IPS-NIHi7 (cell line): ENCODE measurements around the gene PRKD2.
A peak's percentile ranks its signal among the peaks of the same experiment; 100 is the strongest.

Experiments used
- DNase-seq: peaks from one replicate; pipeline ENCODE4 v3.0.0; 2012; ENCODE audit warnings: mixed read lengths; ENCODE audit errors: extremely low spot score

The PRKD2 gene

GRCh38 chr19:46742926-46743480, 26.1 kb upstream of the PRKD2 start:
- DNase-seq, result no peak

GRCh38 chr19:46741447-46741846, 24.5 kb upstream of the PRKD2 start:
- no peak for DNase-seq

- DNase-seq, result no peak
Observed at GRCh38 chr19:46739290-46739771, 22.4 kb upstream of the PRKD2 start.

GRCh38 chr19:46737761-46738171, 20.9 kb upstream of the PRKD2 start:
- no peak for DNase-seq

- DNase-seq, result no peak
Observed at GRCh38 chr19:46737298-46737654, 20.4 kb upstream of the PRKD2 start.

- DNase-seq, result no peak
Observed at GRCh38 chr19:46736531-46737297, 19.8 kb upstream of the PRKD2 start.

- no peak for DNase-seq
Observed at GRCh38 chr19:46733690-46734292, 16.9 kb upstream of the PRKD2 start.

GRCh38 chr19:46732966-46733689, 16.2 kb upstream of the PRKD2 start:
- DNase-seq, result no peak

- no peak for DNase-seq
Observed at GRCh38 chr19:46732172-46732938, 15.4 kb upstream of the PRKD2 start.

- no peak for DNase-seq
Observed at GRCh38 chr19:46731584-46731983, 14.7 kb upstream of the PRKD2 start.

GRCh38 chr19:46731007-46731501, 14.1 kb upstream of the PRKD2 start:
- no peak for DNase-seq

GRCh38 chr19:46730595-46730994, 13.7 kb upstream of the PRKD2 start:
- no peak for DNase-seq

GRCh38 chr19:46730187-46730586, 13.3 kb upstream of the PRKD2 start:
- DNase-seq, result no peak

- no peak for DNase-seq
Observed at GRCh38 chr19:46729696-46730095, 12.8 kb upstream of the PRKD2 start.

GRCh38 chr19:46728693-46729339, 11.9 kb upstream of the PRKD2 start:
- DNase-seq, result peak; percentile 93

GRCh38 chr19:46728208-46728607, 11.3 kb upstream of the PRKD2 start:
- DNase-seq, result no peak

GRCh38 chr19:46727757-46728156, 10.8 kb upstream of the PRKD2 start:
- DNase-seq, result no peak

GRCh38 chr19:46726971-46727501, 10.1 kb upstream of the PRKD2 start:
- no peak for DNase-seq

- no peak for DNase-seq
Observed at GRCh38 chr19:46726551-46726950, 9.6 kb upstream of the PRKD2 start.

- DNase-seq, result no peak
Observed at GRCh38 chr19:46725859-46726393, 9.0 kb upstream of the PRKD2 start.
